Neural progenitor cell (in vitro differentiated cells): Measurements from ENCODE around the gene AKR1B1.

Experiments
- EZH2 ChIP-seq: fragments of 200-600 bp; sonication (generic); IDR thresholded peaks from 2 replicates; pipeline ENCODE4 v1.6.1; 2017; ENCODE audit warnings: antibody characterized with exemption, mild to moderate bottlenecking, moderate library complexity
- EZH2phosphoT487 ChIP-seq: fragments of 200-600 bp; sonication (generic); IDR thresholded peaks from 2 replicates; pipeline ENCODE4 v1.6.1; 2017; ENCODE audit warnings: antibody characterized with exemption
- TF ChIP-seq, protein P1 (sequence below): fragments of 200-600 bp; sonication (generic); IDR thresholded peaks from 2 replicates; pipeline ENCODE4 v1.5.1; 2017; ENCODE audit warnings: antibody characterized with exemption, mild to moderate bottlenecking

DNA sequence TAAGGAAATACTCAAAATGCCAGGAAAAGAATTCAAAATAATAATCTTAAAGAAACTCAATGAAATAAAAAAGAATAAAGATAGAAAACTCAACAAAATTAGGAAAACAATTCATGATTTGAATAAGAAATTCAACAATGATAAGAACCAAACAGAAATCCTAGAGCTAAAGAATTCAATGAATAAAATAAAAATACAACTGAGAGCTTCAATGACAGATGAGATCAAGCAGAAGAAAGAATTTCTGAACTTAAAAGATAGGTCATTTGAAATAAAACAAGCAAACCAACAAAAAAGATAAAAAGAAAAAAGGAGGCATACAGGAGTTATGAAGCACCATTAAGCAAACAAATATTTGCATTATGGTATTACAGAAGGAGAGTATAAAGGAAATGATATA is 5.6 kb upstream of the AKR1B1 start:
- TF ChIP-seq, protein P1, sequence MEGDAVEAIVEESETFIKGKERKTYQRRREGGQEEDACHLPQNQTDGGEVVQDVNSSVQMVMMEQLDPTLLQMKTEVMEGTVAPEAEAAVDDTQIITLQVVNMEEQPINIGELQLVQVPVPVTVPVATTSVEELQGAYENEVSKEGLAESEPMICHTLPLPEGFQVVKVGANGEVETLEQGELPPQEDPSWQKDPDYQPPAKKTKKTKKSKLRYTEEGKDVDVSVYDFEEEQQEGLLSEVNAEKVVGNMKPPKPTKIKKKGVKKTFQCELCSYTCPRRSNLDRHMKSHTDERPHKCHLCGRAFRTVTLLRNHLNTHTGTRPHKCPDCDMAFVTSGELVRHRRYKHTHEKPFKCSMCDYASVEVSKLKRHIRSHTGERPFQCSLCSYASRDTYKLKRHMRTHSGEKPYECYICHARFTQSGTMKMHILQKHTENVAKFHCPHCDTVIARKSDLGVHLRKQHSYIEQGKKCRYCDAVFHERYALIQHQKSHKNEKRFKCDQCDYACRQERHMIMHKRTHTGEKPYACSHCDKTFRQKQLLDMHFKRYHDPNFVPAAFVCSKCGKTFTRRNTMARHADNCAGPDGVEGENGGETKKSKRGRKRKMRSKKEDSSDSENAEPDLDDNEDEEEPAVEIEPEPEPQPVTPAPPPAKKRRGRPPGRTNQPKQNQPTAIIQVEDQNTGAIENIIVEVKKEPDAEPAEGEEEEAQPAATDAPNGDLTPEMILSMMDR: no peak
- TF ChIP-seq EZH2 (no peak), EZH2phosphoT487 (no peak)
